Amygdala (tissue), 56 donors: ENCODE measurements around the gene HOXA3.

Source experiments
- DNase-seq, 56 donors: peaks; one replicate each; lab custom pipeline; 2025; lab: John Stamatoyannopoulos, UW

Gene HOXA3

DNA sequence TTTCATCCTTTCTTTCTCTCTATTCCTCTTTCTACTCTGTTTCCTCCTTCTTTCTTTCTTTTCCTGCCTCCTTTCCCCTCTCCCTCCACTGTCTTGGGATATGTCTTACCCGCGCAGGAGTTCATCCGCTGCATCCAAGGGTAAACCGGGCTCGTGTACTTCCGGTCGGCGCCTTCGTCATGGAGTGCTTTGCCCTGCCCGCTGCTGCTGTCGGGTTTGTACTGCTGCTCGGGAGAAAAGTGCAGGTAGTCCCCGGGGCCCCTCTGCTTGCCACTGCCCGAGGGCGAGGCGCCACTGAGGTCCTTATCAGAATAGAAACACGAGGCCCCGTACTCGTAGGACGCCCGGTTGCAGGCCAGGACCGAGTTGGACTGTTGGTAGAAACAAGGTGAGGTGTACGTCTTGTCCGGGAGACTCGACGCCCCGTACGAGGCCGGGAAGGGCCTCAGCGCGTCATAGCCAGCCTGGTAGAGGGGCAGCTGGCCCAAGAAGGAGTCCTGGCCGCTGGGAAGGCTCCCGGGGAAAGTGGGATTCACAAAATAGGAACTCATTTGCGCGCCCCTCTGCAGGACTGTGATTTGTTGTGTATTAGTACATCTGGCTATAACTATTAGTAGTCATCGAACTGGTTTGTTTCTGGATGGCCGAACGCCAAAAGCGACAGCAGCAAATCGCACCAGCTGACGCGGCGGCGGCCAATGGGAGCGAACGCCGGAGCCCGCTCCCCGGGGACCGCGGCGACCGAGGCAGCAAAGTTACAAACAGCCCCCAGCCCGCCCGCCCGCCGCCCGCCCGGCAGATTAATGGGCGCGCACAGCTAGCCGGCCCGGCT, 5.0 kb downstream of the HOXA3 start, which contains the start of gene HOXA6:
HOXA6 (minus strand) TSS at position 576 of the 832 bp plus-strand sequence; CDS start at position 551, 25 bp downstream.
- no peak for DNase-seq

DNA sequence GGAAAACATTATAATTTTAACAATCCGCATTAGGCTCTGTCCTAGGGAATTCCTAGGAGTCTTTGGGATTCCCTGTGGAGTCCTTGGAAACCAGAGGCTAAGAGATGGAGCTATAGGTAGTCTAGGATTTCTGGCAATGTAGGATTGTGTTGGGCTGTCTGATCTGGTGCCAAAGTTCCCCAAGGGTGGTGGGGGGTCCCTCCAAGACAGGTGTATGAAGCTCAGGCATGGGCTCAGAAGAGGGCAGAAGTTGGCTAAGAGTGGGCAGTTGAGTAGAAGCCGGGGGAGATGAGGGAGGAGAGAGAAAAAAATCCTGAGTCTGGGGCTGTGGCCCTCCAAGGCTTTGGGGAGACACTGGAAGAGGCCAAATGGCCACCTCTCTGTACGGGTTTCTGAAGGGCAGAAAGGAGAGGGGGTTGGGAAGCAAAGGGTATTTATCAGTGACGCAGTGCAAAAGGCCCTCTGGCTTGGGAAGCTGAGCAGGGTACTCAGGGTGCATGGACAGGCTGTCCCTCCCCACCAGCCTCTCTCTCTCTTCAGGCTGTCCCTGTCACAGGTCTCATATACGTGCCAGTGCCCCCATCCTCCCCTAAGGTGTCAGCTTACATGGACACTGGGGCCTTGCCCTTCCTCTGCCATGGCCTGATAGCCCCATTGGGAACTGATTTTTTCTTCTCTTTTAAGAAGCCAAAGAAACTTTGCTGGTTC, 5.7 kb downstream of the HOXA3 start:
- no peak for DNase-seq

DNA sequence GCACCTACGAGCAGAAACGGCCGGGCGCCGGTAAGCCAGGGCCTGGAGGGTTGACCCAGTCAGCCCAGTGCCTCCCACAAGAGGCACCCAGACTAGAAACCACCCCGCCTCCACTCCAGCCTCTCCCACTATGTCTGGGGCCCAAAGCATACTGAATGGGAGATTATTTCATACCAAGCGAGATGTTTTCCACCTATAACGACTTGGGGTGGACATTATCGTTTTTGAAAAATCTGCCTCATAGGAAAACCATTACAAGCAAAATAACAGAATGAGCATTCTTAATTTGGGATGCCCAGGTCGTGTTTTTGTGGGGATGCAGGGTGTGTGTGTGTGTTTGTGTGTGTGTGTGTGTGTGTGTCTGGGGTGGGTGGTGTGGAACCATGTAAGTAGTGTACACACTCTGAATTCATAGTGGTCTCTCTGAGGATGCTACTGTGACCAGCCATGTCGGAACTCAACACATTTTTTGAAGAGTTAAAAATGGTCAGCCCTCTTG, 6.4 kb downstream of the HOXA3 start:
- no peak for DNase-seq

DNA sequence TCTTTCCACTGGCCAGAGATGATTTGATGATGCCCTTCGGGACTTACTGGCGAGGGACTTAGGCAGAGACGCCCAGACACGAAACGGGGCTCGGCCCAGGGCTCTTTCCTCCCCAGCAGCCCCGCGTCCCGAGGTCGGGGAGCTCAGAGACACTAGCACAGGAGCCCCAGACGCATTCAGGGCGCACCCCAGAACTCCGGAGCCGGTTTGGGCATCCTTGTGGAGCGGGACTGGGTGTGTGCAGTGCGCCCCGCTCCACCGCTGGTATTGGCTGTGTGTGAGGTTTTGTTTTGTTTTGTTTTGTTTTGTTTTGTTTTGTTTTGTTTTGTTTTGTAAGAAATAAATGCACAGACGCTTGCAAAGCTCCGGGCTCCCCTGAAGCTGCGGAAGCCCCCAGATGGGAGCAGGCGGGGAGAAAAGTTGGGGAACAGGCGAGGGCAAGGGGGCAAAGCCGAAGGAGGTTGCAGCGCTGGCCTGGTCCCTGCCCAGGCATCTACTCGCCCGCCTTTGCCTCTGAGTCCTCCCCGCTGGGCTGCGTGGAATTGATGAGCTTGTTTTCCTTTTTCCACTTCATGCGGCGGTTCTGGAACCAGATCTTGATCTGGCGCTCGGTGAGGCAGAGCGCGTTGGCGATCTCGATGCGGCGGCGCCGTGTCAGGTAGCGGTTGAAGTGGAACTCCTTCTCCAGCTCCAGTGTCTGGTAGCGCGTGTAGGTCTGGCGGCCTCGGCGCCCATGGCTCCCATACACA, 7.0 kb downstream of the HOXA3 start:
- no peak for DNase-seq

DNA sequence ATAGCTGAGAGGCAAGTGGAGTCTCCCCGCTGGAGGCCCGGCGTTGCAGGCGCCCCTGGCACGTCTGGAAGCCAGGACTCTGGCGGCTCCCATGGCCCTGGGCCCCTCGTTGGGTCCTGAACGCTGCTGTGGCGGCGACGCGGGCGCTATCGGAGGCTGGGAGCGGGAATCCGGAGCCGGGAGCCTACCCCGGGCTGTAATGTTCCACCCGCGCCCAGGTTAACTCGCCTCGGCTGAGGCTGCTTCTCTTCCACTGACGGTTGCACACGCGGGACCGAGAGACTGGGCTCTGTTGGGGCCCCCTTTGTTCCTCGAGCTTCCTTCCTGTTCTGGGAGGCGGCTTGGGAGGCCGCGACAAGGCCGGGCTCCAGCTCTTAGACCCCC, 7.6 kb downstream of the HOXA3 start:
- DNase-seq, result no peak

DNA sequence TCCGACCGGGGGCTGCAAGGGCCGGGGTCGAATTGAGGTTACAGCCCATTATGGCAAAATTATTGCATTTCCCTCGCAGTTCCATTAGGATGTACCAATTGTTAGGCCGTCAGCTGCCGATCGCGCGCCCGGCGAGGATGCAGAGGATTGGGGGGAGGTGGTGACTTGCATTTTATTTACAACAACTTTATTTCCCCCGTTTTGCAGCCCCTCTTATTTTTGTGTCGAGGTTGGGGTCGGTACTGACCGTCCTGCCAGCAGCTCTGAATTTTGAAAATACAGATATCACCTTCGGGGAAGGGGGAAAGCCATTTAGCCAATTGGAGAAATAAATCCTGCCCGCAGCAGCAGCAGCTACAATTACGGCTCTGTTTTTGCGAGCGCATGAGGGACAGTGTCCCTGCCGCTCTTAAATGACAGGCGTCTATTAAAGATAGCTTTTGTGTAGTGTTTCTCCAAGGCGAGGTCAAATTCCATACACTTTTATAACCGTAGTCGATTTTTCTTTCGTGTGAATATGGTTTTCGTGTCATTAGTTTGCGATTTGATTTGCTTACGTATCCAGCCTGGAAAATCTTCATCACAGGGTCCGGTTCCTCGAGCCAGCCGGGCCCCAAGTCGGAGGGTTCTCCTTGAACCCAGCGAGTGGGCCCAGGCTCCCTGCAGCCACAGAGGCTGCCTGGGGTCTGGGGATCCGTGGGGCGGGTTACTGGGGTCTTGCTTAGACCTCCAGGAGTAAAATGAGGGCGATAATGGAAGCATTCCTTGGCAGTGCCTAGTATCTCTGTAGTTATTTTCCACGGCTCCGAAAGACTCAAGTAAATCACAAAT, 8.2 kb downstream of the HOXA3 start:
- DNase-seq, result no peak

DNA sequence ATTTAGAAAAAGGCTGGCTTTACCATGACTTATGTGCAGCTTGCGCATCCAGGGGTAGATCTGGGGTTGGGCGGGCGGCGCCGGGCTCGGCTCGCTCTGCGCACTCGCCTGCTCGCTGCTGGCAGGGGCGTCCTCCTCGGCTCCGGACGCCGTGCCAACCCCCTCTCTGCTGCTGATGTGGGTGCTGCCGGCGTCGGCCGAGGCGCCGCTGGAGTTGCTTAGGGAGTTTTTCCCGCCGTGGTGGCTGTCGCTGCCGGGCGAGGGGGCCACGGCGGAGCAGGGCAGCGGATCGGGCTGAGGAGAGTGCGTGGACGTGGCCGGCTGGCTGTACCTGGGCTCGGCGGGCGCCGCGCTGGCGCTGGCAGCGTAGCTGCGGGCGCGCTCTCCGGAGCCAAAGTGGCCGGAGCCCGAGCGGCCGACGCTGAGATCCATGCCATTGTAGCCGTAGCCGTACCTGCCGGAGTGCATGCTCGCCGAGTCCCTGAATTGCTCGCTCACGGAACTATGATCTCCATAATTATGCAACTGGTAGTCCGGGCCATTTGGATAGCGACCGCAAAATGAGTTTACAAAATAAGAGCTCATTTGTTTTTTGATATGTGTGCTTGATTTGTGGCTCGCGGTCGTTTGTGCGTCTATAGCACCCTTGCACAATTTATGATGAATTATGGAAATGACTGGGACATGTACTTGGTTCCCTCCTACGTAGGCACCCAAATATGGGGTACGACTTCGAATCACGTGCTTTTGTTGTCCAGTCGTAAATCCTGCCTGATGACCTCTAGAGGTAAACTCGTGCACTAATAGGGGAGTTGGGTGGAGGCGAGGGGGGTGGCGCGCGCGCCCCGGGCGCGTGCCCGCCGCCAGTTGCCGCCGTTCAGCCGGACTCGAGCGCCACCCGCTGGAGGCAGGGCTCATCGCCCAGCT, 9.1 kb downstream of the HOXA3 start, which contains the start of gene HOXA5:
HOXA5 (minus strand) TSS at position 659 of the 927 bp plus-strand sequence; CDS start at position 585, 74 bp downstream.
- DNase-seq, result no peak

DNA sequence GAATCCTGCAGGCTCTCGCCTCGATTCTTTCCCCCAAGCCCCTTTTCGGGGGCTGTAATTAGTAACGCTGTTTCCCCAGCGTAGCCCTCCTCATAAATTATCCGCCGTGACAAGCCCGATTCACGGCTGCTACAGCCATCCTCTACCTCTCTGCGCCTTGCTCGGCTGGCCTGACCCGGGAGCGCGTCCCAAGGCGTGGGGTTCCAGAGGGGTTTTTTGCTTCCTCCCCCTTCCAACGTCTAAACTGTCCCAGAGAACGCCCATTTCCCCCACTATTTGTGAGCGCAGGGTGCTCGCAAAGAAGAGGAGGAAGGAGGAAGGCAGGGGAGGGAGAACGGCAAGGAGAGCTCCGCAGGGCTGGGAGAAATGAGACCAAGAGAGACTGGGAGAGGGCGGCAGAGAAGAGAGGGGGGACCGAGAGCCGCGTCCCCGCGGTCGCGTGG, 9.8 kb downstream of the HOXA3 start:
- no peak for DNase-seq

DNA sequence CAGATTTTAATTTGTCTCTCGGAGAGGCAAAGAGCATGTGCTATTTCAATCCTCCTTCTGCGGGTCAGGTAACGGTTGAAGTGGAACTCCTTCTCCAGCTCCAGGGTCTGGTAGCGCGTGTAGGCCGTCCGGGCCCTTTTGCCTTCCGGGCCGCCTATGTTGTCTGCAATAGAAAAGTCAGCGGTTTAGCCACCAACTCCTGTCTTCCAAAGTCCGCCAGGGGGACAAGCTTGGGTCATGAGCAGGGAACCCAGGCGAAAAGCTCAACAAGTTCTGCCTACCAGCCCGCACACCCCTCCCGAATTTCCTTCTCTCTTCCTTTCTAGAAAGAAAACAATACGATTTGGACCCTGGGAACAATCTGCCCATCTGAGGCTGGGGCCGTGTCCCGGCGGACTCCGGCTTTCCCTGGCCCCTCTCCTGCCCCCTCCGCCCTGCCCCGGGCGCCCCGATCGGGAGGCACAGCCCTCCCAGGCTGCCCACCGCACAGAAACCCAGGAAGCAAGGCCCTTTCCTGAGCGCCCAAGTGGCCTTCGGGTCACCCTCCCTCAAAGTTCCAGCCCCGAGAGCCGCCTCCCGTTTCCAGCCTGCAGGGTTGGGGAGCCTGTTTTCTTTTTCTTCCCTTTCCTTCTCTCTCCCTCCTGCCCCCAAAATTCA, 10.3 kb downstream of the HOXA3 start:
- DNase-seq, result no peak

DNA sequence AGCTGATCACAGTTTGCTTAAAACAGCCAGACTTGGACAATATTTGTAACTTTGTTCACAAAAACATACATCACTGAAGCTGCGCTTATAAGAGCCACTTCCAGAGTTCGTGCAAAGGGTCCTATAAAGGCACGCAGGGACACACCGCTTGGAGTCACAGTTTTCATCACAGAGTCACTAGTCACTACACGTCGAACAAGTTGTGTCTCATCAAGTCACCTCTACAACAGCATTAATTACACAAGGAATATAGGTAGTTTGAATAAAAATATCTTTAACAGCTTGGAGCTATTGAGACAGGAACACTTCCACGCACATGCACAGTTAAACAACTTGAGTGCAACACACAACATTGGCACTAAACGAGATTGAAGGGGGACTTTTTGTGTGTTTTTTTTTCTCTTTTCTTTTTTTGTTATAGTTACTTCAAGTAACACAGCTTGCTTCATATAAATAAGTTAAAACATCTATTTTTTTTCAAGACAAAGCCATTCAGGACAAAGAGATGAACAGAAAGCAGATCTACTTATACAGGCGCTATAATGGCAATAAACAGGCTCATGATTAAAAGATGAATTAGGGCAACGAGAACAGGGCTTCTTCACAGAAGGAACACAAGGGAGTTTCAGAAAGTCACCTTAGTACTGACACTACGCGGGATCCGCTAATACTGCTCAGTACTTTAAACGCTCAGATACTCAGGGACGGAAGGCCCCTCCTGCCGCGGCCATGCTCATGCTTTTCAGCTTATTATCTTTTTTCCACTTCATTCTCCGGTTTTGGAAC, 11.1 kb downstream of the HOXA3 start:
- no peak for DNase-seq

DNA sequence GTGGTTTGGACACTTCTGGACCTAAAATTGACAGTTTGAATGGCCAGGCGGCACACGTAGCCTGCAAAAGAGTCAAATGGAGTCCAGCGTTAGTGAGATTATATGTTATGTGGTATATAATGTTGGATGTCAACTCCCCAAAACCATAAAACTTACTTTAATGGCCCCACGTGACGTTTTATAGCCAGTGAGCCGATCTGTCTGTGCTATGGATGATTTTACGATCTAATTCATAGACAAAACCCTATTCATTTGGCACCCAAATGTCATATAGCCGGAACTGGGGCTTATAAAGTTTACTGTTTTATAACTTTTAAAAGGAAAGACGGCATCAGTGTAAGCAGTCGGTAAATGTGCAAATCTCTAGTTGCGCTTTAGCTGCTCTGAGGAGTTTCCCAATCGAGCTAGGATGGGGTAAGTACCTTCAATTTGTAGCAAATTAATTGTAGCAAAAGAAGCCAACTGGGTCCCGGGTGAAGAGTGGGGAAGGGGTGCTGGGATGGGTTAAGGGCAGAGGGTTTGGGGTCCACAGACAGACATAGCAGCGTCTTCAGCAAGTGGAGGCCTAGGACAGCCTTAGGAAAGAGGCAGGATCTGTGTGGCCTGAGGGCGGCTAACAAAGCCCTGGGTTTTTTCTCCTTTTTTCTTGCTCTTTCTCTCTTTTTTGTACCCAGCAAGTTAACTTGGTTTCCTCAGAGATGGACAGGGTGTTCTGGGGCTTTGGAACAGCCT, 12.1 kb downstream of the HOXA3 start:
- no peak for DNase-seq

DNA sequence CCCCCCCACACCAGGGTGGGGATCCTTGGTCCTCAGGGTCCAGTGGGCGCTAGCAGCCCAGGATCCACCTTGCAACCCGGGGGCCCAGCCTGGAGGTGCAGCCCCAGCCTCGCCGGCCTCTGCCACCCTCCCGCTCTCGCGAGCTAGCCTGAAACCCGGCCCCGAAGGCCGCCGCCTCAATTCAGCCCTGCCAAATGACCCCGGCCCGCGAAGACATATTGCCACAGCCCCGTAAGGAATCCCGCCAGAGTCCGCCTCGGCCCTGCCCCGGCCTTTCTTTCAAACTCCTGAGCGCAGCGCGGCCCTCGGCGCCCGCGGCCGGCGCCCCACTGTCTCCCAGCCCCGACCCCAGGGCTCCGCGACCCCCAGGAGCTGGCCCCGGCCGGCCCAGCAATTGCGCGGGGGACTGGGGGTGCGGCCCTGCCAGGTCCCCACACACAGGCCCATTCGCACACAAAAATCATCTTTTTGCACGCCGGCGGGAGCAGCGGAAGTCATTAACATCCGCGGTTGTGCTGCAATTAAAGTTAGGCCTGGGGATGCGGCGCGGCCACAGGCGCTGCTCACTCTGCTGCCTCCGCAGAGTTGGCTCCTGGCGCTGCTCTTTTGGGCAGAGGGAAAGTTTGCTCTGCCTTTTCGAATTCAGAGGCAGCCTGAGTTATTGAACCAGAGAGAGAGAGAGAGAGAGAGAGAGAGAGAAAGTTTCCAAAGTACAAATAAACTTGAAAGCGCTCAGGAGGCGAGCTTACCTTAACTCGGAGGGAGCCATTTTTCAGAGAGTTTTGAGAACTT, 12.9 kb downstream of the HOXA3 start:
- DNase-seq, result no peak

DNA sequence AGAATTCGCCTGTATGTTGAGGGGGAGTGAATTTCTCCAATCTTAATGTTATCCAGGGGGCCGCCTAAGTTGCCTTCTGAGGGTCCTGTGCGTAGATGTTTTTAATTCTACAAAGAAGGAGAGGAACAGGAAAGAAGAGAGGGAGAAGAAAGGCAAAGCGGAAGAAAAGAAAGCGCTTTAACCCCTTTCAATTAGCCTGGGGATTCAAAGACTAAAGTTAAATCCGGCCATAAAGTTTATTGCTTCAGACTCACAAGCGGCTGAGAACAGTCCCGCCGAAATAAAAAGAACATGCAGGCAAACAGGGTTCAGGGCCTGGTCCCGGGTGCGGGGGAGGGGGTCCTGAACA, 13.4 kb downstream of the HOXA3 start:
- DNase-seq, result no peak

DNA sequence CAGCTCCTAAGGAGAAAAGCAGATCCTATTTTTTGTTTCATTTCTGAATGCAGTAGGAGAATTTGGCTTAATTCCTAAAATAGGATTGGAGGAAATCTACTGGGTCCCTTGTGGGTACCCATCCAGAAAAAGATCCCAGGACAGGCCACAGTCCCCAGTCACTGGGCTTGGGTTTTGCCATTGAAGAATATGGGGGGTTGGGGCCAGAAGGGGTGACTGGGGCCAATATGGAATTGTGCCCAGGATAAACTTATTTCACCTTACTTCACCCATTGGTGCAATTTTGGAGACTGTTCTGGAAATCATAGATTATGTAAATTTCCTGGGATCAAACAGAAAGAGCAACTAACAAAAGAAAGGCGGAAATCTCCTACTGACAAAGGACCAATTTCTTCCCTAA, 13.9 kb downstream of the HOXA3 start:
- DNase-seq, result no peak

DNA sequence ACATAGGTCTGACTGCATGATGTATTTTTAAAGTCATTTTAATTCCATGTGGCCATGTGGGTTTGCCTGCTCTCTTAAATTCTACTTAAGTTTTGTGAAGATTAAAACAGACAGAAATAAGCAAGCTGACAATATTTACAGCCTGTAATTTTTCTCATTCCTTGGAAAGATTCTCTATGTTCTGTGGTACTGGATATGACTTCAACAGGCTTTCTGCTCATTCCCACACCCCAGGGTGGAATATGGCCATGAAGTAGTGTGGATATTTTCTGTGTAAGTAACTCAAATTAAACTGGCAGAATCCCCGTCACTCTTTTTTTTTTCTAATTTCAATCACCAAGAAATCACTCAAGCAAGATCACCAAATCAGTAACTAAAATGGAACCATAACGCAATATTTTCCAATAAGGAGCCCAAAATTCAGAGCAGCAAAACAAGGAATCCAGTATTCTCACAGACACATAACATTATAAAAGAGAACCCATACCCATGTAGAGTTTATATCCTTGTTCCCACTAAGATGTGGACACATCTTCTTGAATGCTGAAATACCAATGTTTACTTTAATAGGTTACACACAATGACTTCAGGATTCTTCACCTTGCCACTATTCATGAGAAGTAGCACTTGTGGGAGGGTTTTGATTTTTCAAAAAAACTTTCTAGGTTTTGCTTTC, 14.6 kb downstream of the HOXA3 start:
- no peak for DNase-seq
